ENCODE measurements around the gene FAM32A.

Gene FAM32A

DNA sequence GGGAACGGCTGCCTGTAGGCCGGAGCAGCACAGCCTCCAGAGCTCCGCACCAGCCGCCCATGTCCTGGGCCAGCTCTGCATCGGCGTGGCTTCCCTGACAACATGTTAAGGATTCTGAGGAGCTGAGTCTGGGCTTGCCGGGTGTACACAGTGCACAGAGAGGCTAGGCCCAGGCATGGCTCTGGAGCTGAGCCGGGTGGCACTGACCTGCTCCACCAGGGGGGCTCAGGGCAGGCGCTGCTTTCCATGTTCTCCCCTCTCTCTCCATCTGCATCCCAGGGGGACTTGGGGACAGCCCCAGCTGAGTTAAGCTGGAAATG, 44.1 kb downstream of the FAM32A start:
- Histone ChIP-seq H3K9me3 (ENCODE audit: control insufficient read depth in 5 of 5, low read length in 5 of 5) (no peaks in the 10 kb centered on the region), H3K36me3 (ENCODE audit: control insufficient read depth in 5 of 5, insufficient read depth in 5 of 5, low read length in 5 of 5) (peaks cover 0 to 97% (median 91%) of the 10 kb centered on the region in 5 donors), H3K4me3 (ENCODE audit: low read depth in 1 of 5, low read length in 5 of 5) (no peak overlapping the region)

DNA sequence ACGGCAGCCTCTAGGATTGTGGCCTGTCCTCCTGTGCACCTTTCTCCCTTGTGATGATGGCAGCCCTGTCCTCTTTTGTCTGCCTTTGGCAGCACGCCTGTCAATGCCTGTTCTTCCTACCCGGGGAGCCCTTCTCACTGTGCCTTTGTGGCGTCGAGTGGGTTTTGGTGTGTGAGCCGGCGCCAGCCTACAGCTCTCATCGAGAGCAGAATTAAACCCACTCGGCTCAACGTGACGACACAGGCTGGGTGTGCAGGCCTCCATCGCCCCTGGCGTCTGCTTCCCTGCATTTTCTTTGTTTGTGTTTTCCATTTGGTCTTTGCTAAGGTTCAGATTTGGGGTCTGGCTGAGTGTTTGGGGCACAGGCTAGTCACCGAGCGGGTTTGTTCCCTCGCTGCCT, 46.9 kb downstream of the FAM32A start:
- no peak overlapping the region for H3K4me3 ChIP-seq (ENCODE audit: low read depth in 1 of 5, low read length in 5 of 5)
- no peaks in the 10 kb centered on the region for H3K9me3 ChIP-seq (ENCODE audit: control insufficient read depth in 5 of 5, low read length in 5 of 5)
- no peaks in the 10 kb centered on the region for H3K4me1 ChIP-seq (ENCODE audit: control insufficient read depth in 5 of 5, insufficient read depth in 5 of 5, low read length in 5 of 5)
- H3K27ac ChIP-seq (ENCODE audit: low read depth, low read length), result no peak overlapping the region
- peaks cover 0 to 93% (median 89%) of the 10 kb centered on the region in 5 donors for H3K36me3 ChIP-seq (ENCODE audit: control insufficient read depth in 5 of 5, insufficient read depth in 5 of 5, low read length in 5 of 5)
- no peak overlapping the region for H3K9ac ChIP-seq (ENCODE audit: low read length in 5 of 5)
- no peaks in the 10 kb centered on the region for H3K27me3 ChIP-seq (ENCODE audit: control insufficient read depth in 5 of 5, insufficient read depth in 4 of 5, low read length in 5 of 5)

More for the DNA sequence above, 44.1 kb downstream of the FAM32A start:
- Histone ChIP-seq H3K4me1 (ENCODE audit: control insufficient read depth in 5 of 5, insufficient read depth in 5 of 5, low read length in 5 of 5) (no peaks in the 10 kb centered on the region), H3K9ac (ENCODE audit: low read length in 5 of 5) (no peak overlapping the region), H3K27me3 (ENCODE audit: control insufficient read depth in 5 of 5, insufficient read depth in 4 of 5, low read length in 5 of 5) (no peaks in the 10 kb centered on the region), H3K27ac (ENCODE audit: low read depth, low read length) (no peak overlapping the region)

GRCh38 chr19:16232568-16232967, 47.4 kb downstream of the FAM32A start:
- Histone ChIP-seq H3K27ac (ENCODE audit: low read depth, low read length) (no peak overlapping the region), H3K36me3 (ENCODE audit: control insufficient read depth in 5 of 5, insufficient read depth in 5 of 5, low read length in 5 of 5) (peaks cover 0 to 89% (median 84%) of the 10 kb centered on the region in 5 donors), H3K9ac (ENCODE audit: low read length in 5 of 5) (no peak overlapping the region), H3K4me3 (ENCODE audit: low read depth in 1 of 5, low read length in 5 of 5) (no peak overlapping the region), H3K27me3 (ENCODE audit: control insufficient read depth in 5 of 5, insufficient read depth in 4 of 5, low read length in 5 of 5) (no peaks in the 10 kb centered on the region), H3K9me3 (ENCODE audit: control insufficient read depth in 5 of 5, low read length in 5 of 5) (no peaks in the 10 kb centered on the region), H3K4me1 (ENCODE audit: control insufficient read depth in 5 of 5, insufficient read depth in 5 of 5, low read length in 5 of 5) (no peaks in the 10 kb centered on the region)

GRCh38 chr19:16233081-16233776, 48.0 kb downstream of the FAM32A start:
- Histone ChIP-seq H3K4me1 (ENCODE audit: control insufficient read depth in 5 of 5, insufficient read depth in 5 of 5, low read length in 5 of 5) (no peaks in the 10 kb centered on the region), H3K9me3 (ENCODE audit: control insufficient read depth in 5 of 5, low read length in 5 of 5) (no peaks in the 10 kb centered on the region), H3K9ac (ENCODE audit: low read length in 5 of 5) (no peak overlapping the region), H3K4me3 (ENCODE audit: low read depth in 1 of 5, low read length in 5 of 5) (no peak overlapping the region), H3K27ac (ENCODE audit: low read depth, low read length) (no peak overlapping the region), H3K36me3 (ENCODE audit: control insufficient read depth in 5 of 5, insufficient read depth in 5 of 5, low read length in 5 of 5) (peaks cover 0 to 82% (median 78%) of the 10 kb centered on the region in 5 donors), H3K27me3 (ENCODE audit: control insufficient read depth in 5 of 5, insufficient read depth in 4 of 5, low read length in 5 of 5) (no peaks in the 10 kb centered on the region)

- H3K4me1 ChIP-seq (ENCODE audit: control insufficient read depth in 5 of 5, insufficient read depth in 5 of 5, low read length in 5 of 5), result no peaks in the 10 kb centered on the region
- H3K9me3 ChIP-seq (ENCODE audit: control insufficient read depth in 5 of 5, low read length in 5 of 5), result no peaks in the 10 kb centered on the region
- no peaks in the 10 kb centered on the region for H3K27me3 ChIP-seq (ENCODE audit: control insufficient read depth in 5 of 5, insufficient read depth in 4 of 5, low read length in 5 of 5)
- H3K9ac ChIP-seq (ENCODE audit: low read length in 5 of 5), result no peak overlapping the region
- no peak overlapping the region for H3K4me3 ChIP-seq (ENCODE audit: low read depth in 1 of 5, low read length in 5 of 5)
- no peak overlapping the region for H3K27ac ChIP-seq (ENCODE audit: low read depth, low read length)
- H3K36me3 ChIP-seq (ENCODE audit: control insufficient read depth in 5 of 5, insufficient read depth in 5 of 5, low read length in 5 of 5), result peaks cover 0 to 74% (median 70%) of the 10 kb centered on the region in 5 donors
These were observed 48.8 kb downstream of the FAM32A start for GRCh38 chr19:16233836-16234551.

- Histone ChIP-seq H3K9me3 (ENCODE audit: control insufficient read depth in 5 of 5, low read length in 5 of 5) (no peaks in the 10 kb centered on the region), H3K36me3 (ENCODE audit: control insufficient read depth in 5 of 5, insufficient read depth in 5 of 5, low read length in 5 of 5) (peaks cover 0 to 66% (median 62%) of the 10 kb centered on the region in 5 donors), H3K27me3 (ENCODE audit: control insufficient read depth in 5 of 5, insufficient read depth in 4 of 5, low read length in 5 of 5) (no peaks in the 10 kb centered on the region), H3K4me1 (ENCODE audit: control insufficient read depth in 5 of 5, insufficient read depth in 5 of 5, low read length in 5 of 5) (no peaks in the 10 kb centered on the region), H3K4me3 (ENCODE audit: low read depth in 1 of 5, low read length in 5 of 5) (no peak overlapping the region), H3K9ac (ENCODE audit: low read length in 5 of 5) (no peak overlapping the region), H3K27ac (ENCODE audit: low read depth, low read length) (no peak overlapping the region)
These were observed 49.6 kb downstream of the FAM32A start for GRCh38 chr19:16234552-16235445.

DNA sequence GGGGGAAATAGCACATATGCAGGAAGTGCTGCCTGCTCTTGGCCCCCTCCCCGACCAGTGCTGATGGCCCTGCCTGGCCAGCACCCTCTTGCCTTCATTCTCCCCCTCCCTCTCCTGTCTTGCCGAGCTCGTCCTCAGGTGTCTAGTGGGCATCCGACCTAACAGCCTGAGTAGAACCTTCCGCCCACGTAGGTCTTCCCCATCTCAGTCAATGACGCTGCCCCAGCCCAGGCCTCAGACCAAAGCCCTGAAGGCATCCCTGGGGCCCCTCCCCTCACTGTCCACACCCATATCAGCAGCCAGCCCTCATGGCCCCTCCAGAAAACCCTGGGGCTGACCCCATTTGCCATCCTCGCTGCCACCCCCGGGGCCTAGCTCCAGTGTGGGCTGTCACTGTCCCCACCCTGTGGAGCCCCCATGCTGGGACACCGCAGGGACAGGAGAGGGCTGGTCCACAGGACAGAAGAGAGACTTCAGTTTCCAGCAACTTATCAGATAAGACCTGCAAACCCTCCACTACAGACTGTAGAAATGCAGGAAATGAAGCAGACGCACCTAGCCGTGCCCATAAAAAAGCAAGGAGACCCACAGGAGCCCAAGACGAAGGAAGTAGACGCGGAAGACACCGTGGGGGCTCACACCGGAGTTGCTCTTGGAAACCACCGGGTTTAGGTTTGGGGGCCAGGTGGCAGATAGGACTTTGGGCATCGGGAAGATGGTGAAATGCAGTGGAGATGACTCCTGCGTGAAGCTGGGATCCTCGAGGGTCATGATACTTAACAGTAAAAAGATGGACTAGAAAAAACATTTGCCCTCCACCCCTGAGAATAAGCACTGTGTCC, 50.8 kb downstream of the FAM32A start:
- H3K4me1 ChIP-seq (ENCODE audit: control insufficient read depth in 5 of 5, insufficient read depth in 5 of 5, low read length in 5 of 5), result no peaks in the 10 kb centered on the region
- H3K9ac ChIP-seq (ENCODE audit: low read length in 5 of 5), result no peak overlapping the region
- no peak overlapping the region for H3K27ac ChIP-seq (ENCODE audit: low read depth, low read length)
- H3K27me3 ChIP-seq (ENCODE audit: control insufficient read depth in 5 of 5, insufficient read depth in 4 of 5, low read length in 5 of 5), result no peaks in the 10 kb centered on the region
- H3K9me3 ChIP-seq (ENCODE audit: control insufficient read depth in 5 of 5, low read length in 5 of 5), result no peaks in the 10 kb centered on the region
- H3K4me3 ChIP-seq (ENCODE audit: low read depth in 1 of 5, low read length in 5 of 5), result no peak overlapping the region
- peaks cover 0 to 55% (median 52%) of the 10 kb centered on the region in 5 donors for H3K36me3 ChIP-seq (ENCODE audit: control insufficient read depth in 5 of 5, insufficient read depth in 5 of 5, low read length in 5 of 5)
